ENCODE results near the gene GPR33. TPM values are rescaled to one million over a fixed set of nuclear protein-coding genes. Genes with fewer than 3 reads are reported as not detected.
"Not testable (repeated sequence)": the region's sequence is repeated elsewhere in the genome, so short reads cannot be mapped to it uniquely, and the experiment has no call there.

The GPR33 gene
- total and polyA plus RNA-seq, 10 of the 15 experiments (the other 5 are each of a cell fraction or from before 2014, with no cell fraction given): not detected

- no peak for TF ChIP-seq SKIL (IDR thresholded peaks at IDR 0.05; ENCODE audit: low read depth, poor library complexity, severe bottlenecking)
- TF ChIP-seq, protein P1, sequence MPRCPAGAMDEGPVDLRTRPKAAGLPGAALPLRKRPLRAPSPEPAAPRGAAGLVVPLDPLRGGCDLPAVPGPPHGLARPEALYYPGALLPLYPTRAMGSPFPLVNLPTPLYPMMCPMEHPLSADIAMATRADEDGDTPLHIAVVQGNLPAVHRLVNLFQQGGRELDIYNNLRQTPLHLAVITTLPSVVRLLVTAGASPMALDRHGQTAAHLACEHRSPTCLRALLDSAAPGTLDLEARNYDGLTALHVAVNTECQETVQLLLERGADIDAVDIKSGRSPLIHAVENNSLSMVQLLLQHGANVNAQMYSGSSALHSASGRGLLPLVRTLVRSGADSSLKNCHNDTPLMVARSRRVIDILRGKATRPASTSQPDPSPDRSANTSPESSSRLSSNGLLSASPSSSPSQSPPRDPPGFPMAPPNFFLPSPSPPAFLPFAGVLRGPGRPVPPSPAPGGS (IDR thresholded peaks at IDR 0.05; ENCODE audit: borderline replicate concordance, insufficient read depth, low read depth, low read length, poor library complexity, severe bottlenecking): no peak
- TF ChIP-seq EZH2 (IDR thresholded peaks at IDR 0.05; ENCODE audit: borderline replicate concordance, control insufficient read depth, low read depth, low read length): no peak
- TF ChIP-seq NFXL1 (IDR thresholded peaks at IDR 0.05; ENCODE audit: borderline replicate concordance): no peak
- TF ChIP-seq POU2F2 (IDR thresholded peaks at IDR 0.05; ENCODE audit: borderline replicate concordance, low read depth, low read length): no peak
- no peak for TF ChIP-seq PRDM15 (CRISPR knock-in tag; IDR thresholded peaks at IDR 0.05)
- TF ChIP-seq POLR2AphosphoS5 (IDR thresholded peaks at IDR 0.05; ENCODE audit: low read length): no peak
- no peak for TF ChIP-seq GATAD2B (conservative IDR thresholded peaks at IDR 0.05; ENCODE audit: low read depth)
- TF ChIP-seq STAT3 (IDR thresholded peaks at IDR 0.05; ENCODE audit: low read depth, low read length): no peak
- no peak for TF ChIP-seq STAT1 (conservative IDR thresholded peaks at IDR 0.05)
- TF ChIP-seq KLF5 (IDR thresholded peaks at IDR 0.05; ENCODE audit: partially characterized antibody): no peak
- TF ChIP-seq, protein P2, sequence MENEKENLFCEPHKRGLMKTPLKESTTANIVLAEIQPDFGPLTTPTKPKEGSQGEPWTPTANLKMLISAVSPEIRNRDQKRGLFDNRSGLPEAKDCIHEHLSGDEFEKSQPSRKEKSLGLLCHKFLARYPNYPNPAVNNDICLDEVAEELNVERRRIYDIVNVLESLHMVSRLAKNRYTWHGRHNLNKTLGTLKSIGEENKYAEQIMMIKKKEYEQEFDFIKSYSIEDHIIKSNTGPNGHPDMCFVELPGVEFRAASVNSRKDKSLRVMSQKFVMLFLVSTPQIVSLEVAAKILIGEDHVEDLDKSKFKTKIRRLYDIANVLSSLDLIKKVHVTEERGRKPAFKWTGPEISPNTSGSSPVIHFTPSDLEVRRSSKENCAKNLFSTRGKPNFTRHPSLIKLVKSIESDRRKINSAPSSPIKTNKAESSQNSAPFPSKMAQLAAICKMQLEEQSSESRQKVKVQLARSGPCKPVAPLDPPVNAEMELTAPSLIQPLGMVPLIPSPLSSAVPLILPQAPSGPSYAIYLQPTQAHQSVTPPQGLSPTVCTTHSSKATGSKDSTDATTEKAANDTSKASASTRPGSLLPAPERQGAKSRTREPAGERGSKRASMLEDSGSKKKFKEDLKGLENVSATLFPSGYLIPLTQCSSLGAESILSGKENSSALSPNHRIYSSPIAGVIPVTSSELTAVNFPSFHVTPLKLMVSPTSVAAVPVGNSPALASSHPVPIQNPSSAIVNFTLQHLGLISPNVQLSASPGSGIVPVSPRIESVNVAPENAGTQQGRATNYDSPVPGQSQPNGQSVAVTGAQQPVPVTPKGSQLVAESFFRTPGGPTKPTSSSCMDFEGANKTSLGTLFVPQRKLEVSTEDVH (IDR thresholded peaks at IDR 0.05; ENCODE audit: low read depth, partially characterized antibody): no peak
These were observed 48.3 kb downstream of the GPR33 start (continued) for GRCh38 chr14:31439561-31439960.

DNA sequence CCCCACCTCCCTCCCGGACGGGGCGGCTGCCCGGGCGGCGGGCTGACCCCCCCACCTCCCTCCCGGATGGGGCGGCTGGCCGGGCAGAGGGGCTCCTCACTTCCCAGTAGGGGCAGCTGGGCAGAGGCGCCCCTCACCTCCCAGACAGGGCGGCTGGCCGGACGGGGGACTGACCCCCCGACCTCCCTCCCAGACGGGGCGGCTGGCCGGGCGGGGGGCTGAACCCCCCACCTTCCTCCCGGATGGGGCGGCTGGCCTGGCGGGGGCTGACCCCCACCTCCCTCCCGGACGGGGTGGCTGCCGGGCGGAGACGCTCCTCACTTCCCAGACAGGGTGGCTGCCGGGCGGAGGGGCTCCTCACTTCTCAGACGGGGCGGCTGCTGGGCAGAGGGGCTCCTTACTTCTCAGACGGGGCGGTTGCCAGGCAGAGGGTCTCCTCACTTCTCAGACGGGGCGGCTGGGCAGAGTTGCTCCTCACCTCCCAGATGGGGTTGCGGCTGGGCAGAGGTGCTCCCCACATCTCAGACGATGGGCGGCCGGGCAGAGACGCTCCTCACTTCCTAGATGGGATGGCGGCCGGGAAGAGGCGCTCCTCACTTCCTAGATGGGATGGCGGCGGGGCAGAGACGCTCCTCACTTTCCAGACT is 50.7 kb downstream of the GPR33 start:
- RAD21 ChIA-PET (ENCODE audit: unreplicated experiment); FAIRE-seq; H2AFZ ChIP-seq (ENCODE audit: control insufficient read depth, low read depth, low read length); H3K79me2 ChIP-seq (ENCODE audit: control insufficient read depth, insufficient read depth, low read length); SMC1A ChIA-PET (ENCODE audit: uncharacterized antibody, unreplicated experiment); H3K4me2 ChIP-seq (ENCODE audit: control insufficient read depth, insufficient read depth); H3K36me3 ChIP-seq (ENCODE audit: control insufficient read depth in 2 of 2, insufficient read depth in 2 of 2, low read length in 1 of 2); H3K9me3 ChIP-seq (replicated peaks; ENCODE audit: control insufficient read depth, insufficient read depth, low read length); POLR2A ChIA-PET; in situ Hi-C loops (cut with MboI); H3K27me3 ChIP-seq (replicated peaks in 1 of 2; ENCODE audit: control insufficient read depth in 2 of 2, insufficient read depth in 2 of 2, low read length in 1 of 2); H3K4me3 ChIP-seq; intact Hi-C loops (cut with micrococcal nuclease; ENCODE audit: unreplicated experiment); H3K27ac ChIP-seq (ENCODE audit: control insufficient read depth, insufficient read depth); H3K9ac ChIP-seq (ENCODE audit: control insufficient read depth, insufficient read depth, low read length); H3K4me1 ChIP-seq (ENCODE audit: control insufficient read depth, insufficient read depth, low read length); BruUV-seq (replicated peaks); H4K20me1 ChIP-seq (ENCODE audit: control insufficient read depth, insufficient read depth); DNase-seq (ENCODE audit: low read depth, low spot score); ATAC-seq: not testable (repeated sequence)
- CTCF ChIA-PET: interaction anchor here (0.7 kb wide), 1 partner anchor 107 kb away, joined by 3 read pairs; no protein-coding TSS in a partner anchor
- WGBS (ENCODE audit: insufficient coverage, insufficient replicate concordance, low lambda C conversion rate, missing lambda C conversion rate): 89% methylated on average over 8 of the region's 45 CpGs

Measured in GM12878 (cell line).